Activated B cell treated with CpG ODN at 0.5 μM for 24 hours (primary cell): ENCODE measurements around the gene OR52E1. TPM values are rescaled to one million over a fixed set of nuclear protein-coding genes. Genes with fewer than 3 reads are reported as not detected.
"Not testable (repeated sequence)": the region's sequence is repeated elsewhere in the genome, so short reads cannot be mapped to it uniquely, and the experiment has no call there.

ENCODE experiments used
- ATAC-seq: fragments of 200-7000 bp; cut with Tn5 transposase; one replicate; pipeline ENCODE4 v1.10.0; 2021; ENCODE audit warnings: low read depth, mild to moderate bottlenecking, moderate library complexity
- CTCF ChIA-PET: fragments of 350-600 bp; sonication (Branson Sonifier 250); formaldehyde crosslinking; loops from one replicate; lab custom pipeline; 2021; ENCODE audit warnings: antibody characterized with exemption; lab: Charles Lee
- POLR2A ChIA-PET: fragments of 350-600 bp; sonication (Branson Sonifier 250); formaldehyde crosslinking; loops from one replicate; lab custom pipeline; 2021; ENCODE audit warnings: antibody characterized with exemption; lab: Charles Lee
- DNase-seq: peaks from one replicate; pipeline ENCODE4 v3.0.0; 2022
- H3K27ac Mint-ChIP-seq: one replicate; pipeline ENCODE4 v1.8.0; 2020; ENCODE audit warnings: mixed read lengths
- H3K27me3 Mint-ChIP-seq: one replicate; pipeline ENCODE4 v1.8.0; 2021; ENCODE audit warnings: mixed read lengths
- H3K36me3 Mint-ChIP-seq: one replicate; pipeline ENCODE4 v1.8.0; 2021; ENCODE audit warnings: low read depth, mixed read lengths
- H3K4me1 Mint-ChIP-seq: one replicate; pipeline ENCODE4 v1.8.0; 2021; ENCODE audit warnings: mixed read lengths
- H3K4me3 Mint-ChIP-seq: one replicate; pipeline ENCODE4 v1.8.0; 2020; ENCODE audit warnings: mild to moderate bottlenecking, mixed read lengths
- H3K9me3 Mint-ChIP-seq: one replicate; pipeline ENCODE4 v1.8.0; 2020; ENCODE audit warnings: mixed read lengths
- intact Hi-C: fragments of 100-400 bp; cut with micrococcal nuclease; formaldehyde crosslinking; loops from one replicate; pipeline ENCODE4 v1.15.1; 2024
- total RNA-seq: library from RNA; stranded (reverse); gene quantifications from 2 replicates; pipeline ENCODE4 v1.2.3, GENCODE V29; 2022
- TF ChIP-seq, protein P1 (sequence below): fragments of 200-600 bp; IDR thresholded peaks from one replicate; pipeline ENCODE4 v1.8.0; 2022; ENCODE audit warnings: antibody characterized with exemption, mild to moderate bottlenecking

OR52E1 gene
- total RNA-seq, 1 donor from 2014 or later: not detected

DNA sequence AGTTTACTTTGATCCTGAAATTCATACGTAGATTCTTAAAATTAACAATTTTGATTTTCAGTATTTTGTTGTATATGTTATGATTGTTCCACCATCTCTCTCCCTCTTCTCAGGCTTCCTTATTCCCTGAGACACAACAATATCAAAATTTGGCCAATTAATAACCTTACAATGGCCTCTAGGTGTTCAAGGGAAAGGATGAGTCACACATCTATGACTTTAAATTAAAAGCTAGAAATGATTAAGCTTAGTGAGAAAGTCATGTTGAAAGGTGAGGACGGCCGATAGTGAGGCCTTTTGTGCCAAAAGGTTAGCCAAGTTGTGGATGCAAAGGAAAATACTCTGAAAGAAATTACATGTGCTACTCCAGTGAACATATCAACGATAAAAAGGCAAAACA lies 28.5 kb upstream of the OR52E1 start:
- no peaks in the 10 kb centered on the region for H3K9me3 Mint-ChIP-seq
- ATAC-seq: no peak
- H3K36me3 Mint-ChIP-seq: no peaks in the 10 kb centered on the region
- H3K4me1 Mint-ChIP-seq: no peaks in the 10 kb centered on the region
- CTCF ChIA-PET: no interaction called here
- POLR2A ChIA-PET: no interaction called here
- intact Hi-C loops: no loop called here
- no peak overlapping the region for H3K4me3 Mint-ChIP-seq
- H3K27ac Mint-ChIP-seq: no peak overlapping the region
- H3K27me3 Mint-ChIP-seq: no peaks in the 10 kb centered on the region
- TF ChIP-seq, protein P1, sequence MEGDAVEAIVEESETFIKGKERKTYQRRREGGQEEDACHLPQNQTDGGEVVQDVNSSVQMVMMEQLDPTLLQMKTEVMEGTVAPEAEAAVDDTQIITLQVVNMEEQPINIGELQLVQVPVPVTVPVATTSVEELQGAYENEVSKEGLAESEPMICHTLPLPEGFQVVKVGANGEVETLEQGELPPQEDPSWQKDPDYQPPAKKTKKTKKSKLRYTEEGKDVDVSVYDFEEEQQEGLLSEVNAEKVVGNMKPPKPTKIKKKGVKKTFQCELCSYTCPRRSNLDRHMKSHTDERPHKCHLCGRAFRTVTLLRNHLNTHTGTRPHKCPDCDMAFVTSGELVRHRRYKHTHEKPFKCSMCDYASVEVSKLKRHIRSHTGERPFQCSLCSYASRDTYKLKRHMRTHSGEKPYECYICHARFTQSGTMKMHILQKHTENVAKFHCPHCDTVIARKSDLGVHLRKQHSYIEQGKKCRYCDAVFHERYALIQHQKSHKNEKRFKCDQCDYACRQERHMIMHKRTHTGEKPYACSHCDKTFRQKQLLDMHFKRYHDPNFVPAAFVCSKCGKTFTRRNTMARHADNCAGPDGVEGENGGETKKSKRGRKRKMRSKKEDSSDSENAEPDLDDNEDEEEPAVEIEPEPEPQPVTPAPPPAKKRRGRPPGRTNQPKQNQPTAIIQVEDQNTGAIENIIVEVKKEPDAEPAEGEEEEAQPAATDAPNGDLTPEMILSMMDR: no peak
- no peak for DNase-seq

DNA sequence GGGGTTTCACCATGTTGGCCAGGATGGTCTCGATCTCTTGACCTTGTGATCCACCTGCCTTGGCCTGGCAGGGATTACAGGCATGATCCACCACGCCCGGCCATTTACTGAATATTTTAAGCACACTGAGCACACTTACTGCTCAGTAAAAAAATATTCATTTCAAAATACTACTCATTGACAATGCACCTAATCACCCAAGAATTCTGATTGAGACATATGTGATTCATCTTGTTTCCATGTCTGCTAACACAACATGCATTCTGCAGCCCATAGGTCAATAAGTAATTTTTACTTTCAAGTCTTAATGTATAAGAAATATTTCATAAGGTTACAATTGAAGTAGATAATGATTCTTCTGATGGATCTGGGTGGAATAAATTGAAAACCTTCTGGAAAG lies 27.3 kb upstream of the OR52E1 start:
- ChIA-PET CTCF (no interaction called here), POLR2A (no interaction called here)
- intact Hi-C loops: no loop called here
- TF ChIP-seq, protein P1: no peak
- Mint-ChIP-seq H3K27me3 (no peaks in the 10 kb centered on the region), H3K36me3 (no peaks in the 10 kb centered on the region), H3K4me3 (no peak overlapping the region), H3K4me1 (no peaks in the 10 kb centered on the region), H3K9me3 (no peaks in the 10 kb centered on the region), H3K27ac (no peak overlapping the region)
- ATAC-seq (no peak), DNase-seq (no peak)

DNA sequence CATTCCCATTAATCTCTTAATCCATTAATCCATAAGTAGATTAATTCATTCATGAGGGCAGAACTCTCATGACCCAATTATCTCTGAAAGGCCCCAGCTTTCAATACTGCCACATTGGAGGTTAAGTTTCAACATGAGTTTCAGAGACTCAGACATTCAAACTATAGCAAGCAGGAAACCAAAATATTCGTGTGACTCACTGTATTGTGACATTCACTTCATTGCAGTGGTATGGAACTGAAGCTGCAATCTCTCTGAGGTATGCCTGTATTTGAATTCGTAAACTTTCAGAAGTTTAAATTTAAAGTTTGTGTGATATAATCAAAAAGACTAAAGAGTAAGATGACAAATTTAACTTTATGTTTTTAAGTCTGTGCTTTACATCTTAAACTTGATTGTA lies 26.0 kb upstream of the OR52E1 start:
- no peaks in the 10 kb centered on the region for H3K36me3 Mint-ChIP-seq
- no peak overlapping the region for H3K4me3 Mint-ChIP-seq
- H3K27ac Mint-ChIP-seq: no peak overlapping the region
- no peak for DNase-seq
- TF ChIP-seq, protein P1: no peak
- ChIA-PET POLR2A (no interaction called here), CTCF (no interaction called here)
- H3K9me3 Mint-ChIP-seq: no peaks in the 10 kb centered on the region
- no peak for ATAC-seq
- no peaks in the 10 kb centered on the region for H3K4me1 Mint-ChIP-seq
- intact Hi-C loops: no loop called here
- no peaks in the 10 kb centered on the region for H3K27me3 Mint-ChIP-seq

DNA sequence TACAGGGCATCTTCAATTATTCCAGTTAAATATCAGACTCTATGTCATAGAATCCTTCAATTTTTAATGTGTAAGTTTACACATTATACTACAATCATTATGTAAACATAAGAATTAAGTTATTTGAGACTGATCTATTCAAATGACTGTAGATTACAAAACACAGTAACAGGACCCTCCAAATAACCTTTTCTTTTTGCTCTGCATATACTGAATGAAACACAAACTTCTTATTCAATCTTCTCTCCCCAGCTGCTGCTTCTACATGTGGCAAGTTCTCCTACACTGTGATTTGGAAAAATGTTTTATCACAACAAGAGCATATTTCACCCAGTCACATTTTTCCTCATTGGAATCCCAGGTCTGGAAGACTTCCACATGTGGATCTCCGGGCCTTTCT lies 23.1 kb upstream of the OR52E1 start, which contains the start of gene OR52J3:
OR52J3 (plus strand) TSS at position 301 of the 400 bp plus-strand sequence; CDS start at position 301, 0 bp downstream.
- POLR2A ChIA-PET: no interaction called here
- Mint-ChIP-seq H3K27ac (no peak within 1 kb of the TSS), H3K4me1 (no peaks in the 10 kb centered on the region), H3K36me3 (no peaks in the 10 kb centered on the region), H3K9me3 (no peaks in the 10 kb centered on the region), H3K27me3 (no peaks in the 10 kb centered on the region), H3K4me3 (no peak within 1 kb of the TSS)
- CTCF ChIA-PET: no interaction called here
- ATAC-seq (no peak), DNase-seq (no peak)
- TF ChIP-seq, protein P1: no peak
- intact Hi-C loops: no loop called here

DNA sequence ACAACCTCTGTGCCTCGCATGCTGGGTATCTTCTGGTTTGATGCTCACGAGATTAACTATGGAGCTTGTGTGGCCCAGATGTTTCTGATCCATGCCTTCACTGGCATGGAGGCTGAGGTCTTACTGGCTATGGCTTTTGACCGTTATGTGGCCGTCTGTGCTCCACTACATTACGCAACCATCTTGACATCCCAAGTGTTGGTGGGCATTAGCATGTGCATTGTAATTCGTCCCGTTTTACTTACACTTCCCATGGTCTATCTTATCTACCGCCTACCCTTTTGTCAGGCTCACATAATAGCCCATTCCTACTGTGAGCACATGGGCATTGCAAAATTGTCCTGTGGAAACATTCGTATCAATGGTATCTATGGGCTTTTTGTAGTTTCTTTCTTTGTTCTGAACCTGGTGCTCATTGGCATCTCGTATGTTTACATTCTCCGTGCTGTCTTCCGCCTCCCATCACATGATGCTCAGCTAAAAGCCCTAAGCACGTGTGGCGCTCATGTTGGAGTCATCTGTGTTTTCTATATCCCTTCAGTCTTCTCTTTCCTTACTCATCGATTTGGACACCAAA lies 22.5 kb upstream of the OR52E1 start:
- no peaks in the 10 kb centered on the region for H3K9me3 Mint-ChIP-seq
- DNase-seq: no peak
- no peaks in the 10 kb centered on the region for H3K4me1 Mint-ChIP-seq
- intact Hi-C loops: no loop called here
- no peaks in the 10 kb centered on the region for H3K36me3 Mint-ChIP-seq
- POLR2A ChIA-PET: no interaction called here
- CTCF ChIA-PET: no interaction called here
- TF ChIP-seq, protein P1: no peak
- no peaks in the 10 kb centered on the region for H3K27me3 Mint-ChIP-seq
- no peak for ATAC-seq
- no peak overlapping the region for H3K4me3 Mint-ChIP-seq
- H3K27ac Mint-ChIP-seq: no peak overlapping the region

DNA sequence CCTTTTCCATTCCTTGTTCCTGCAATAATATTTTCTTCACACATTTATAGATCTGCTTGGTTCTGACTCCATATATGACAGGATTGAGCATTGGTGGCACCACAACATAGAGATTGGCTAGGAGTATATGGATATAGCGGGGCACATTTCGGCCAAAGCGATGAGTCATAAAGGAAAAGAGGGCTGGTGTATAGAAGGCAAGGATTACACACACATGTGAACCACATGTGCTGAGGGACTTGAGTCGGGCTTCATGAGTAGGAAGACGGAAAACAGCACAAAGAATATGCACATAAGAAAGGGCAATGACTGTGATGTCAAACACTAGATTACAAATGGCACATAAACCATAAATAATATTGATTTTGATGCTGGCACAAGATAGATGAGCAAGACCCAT lies 10.7 kb upstream of the OR52E1 start:
- CTCF ChIA-PET, H3K27ac Mint-ChIP-seq, ATAC-seq: not testable (repeated sequence)

More for the DNA sequence above, 10.7 kb upstream of the OR52E1 start:
- H3K4me1 Mint-ChIP-seq, DNase-seq, H3K27me3 Mint-ChIP-seq, H3K36me3 Mint-ChIP-seq, H3K4me3 Mint-ChIP-seq, H3K9me3 Mint-ChIP-seq, intact Hi-C loops, POLR2A ChIA-PET: not testable (repeated sequence)
